Measurements from ENCODE around the gene RNF111.
A peak's percentile ranks its signal among the peaks of the same experiment; 100 is the strongest.

The RNF111 gene

DNA sequence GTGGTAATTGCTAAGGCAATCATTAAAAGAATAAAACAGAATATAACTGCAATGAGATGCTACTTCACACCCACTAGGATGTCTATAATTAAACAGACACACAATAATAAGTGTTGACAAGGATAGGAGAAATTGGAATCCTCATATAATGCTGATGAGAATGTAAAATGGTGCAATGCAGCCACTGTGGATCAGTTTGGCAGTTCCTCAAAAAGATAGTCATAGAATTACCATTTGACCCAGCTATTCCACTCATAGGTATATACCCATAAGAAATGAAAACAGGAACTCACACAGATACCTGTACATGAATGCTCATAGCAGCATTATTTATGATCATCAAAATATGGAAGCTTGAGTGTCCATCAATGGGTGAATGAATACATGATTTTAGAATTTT lies 9.6 kb upstream of the RNF111 start:
- Histone ChIP-seq H3K27me3 (replicated peaks; ENCODE audit: control insufficient read depth, insufficient read depth, low read length) (no peaks in the 10 kb centered on the region), H3K36me3 (ENCODE audit: control insufficient read depth, insufficient read depth, low read length) (no peaks in the 10 kb centered on the region), H3K4me3 (replicated peaks; ENCODE audit: low read depth, low read length) (no peak overlapping the region)
- TF ChIP-seq CTCF (IDR thresholded peaks at IDR 0.05; ENCODE audit: insufficient read depth, low read length, poor library complexity, severe bottlenecking): no peak
- no peak for DNase-seq (ENCODE audit: extremely low read depth, insufficient read length)

DNA sequence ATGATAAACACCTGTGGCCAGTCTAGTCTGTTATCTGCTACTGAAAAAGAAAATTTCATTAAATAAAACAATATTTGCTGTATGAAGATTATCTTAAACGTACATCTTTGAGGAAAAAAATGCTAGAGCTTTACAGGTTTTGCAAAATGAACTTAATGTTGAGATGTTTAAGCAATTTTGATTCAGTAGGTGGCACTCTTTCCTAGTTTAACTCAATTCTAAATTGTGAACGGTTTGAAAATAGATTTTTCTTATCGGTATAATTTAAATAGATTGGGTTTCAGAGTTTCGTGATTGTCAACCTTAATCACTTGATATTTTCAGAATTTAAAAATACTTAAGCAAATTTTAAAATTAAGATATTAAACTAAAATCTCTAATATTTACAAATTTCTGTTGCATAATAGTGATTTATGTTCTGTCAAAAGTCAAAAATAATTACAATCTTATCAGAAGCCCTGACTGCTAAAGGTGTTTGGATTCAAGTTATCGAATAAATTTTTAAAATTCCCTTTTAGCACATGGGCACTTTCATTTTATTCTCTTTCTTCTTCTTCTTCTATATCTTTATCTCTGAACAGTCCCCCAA lies 7.0 kb upstream of the RNF111 start:
- peak overlapping the region; percentile 47; the same call in 1 of the 2 replicates for H3K4me3 ChIP-seq (replicated peaks; ENCODE audit: low read depth, low read length)
- DNase-seq (ENCODE audit: extremely low read depth, insufficient read length): peak; percentile 37
- H3K36me3 ChIP-seq (ENCODE audit: control insufficient read depth, insufficient read depth, low read length): no peaks in the 10 kb centered on the region

GRCh38 chr15:58981808-58982475 lies 5.5 kb upstream of the RNF111 start:
- Histone ChIP-seq H3K4me3 (replicated peaks; ENCODE audit: low read depth, low read length) (no peak overlapping the region; the same call in 1 of the 2 replicates), H3K36me3 (ENCODE audit: control insufficient read depth, insufficient read depth, low read length) (no peaks in the 10 kb centered on the region), H3K27me3 (replicated peaks; ENCODE audit: control insufficient read depth, insufficient read depth, low read length) (no peaks in the 10 kb centered on the region)
- TF ChIP-seq CTCF (IDR thresholded peaks at IDR 0.05; ENCODE audit: insufficient read depth, low read length, poor library complexity, severe bottlenecking): no peak
- no peak for DNase-seq (ENCODE audit: extremely low read depth, insufficient read length)

More for the DNA sequence above, 7.0 kb upstream of the RNF111 start:
- TF ChIP-seq CTCF (IDR thresholded peaks at IDR 0.05; ENCODE audit: insufficient read depth, low read length, poor library complexity, severe bottlenecking): peak; percentile 33
- H3K27me3 ChIP-seq (replicated peaks; ENCODE audit: control insufficient read depth, insufficient read depth, low read length): no peaks in the 10 kb centered on the region

DNA sequence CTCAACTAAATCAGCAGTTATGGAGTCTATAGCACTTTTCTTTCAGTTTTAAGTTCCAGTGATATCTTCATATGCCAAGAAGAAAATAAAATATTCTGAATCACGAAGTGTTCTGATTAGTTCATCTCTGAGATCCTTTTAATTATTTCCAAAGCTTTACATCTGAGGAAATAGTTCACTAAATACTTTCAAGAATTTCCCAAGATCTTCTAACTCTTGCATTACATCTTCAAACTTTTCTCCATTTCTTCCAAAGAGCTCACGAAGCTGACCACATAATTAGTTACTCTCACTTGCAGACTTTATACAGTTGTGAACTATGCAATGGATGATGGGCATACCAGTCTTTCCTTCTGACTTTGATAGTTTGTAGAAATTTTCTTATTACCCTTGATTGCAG lies 4.2 kb upstream of the RNF111 start:
- no peak for TF ChIP-seq CTCF (IDR thresholded peaks at IDR 0.05; ENCODE audit: insufficient read depth, low read length, poor library complexity, severe bottlenecking)
- H3K36me3 ChIP-seq (ENCODE audit: control insufficient read depth, insufficient read depth, low read length): no peaks in the 10 kb centered on the region

DNA sequence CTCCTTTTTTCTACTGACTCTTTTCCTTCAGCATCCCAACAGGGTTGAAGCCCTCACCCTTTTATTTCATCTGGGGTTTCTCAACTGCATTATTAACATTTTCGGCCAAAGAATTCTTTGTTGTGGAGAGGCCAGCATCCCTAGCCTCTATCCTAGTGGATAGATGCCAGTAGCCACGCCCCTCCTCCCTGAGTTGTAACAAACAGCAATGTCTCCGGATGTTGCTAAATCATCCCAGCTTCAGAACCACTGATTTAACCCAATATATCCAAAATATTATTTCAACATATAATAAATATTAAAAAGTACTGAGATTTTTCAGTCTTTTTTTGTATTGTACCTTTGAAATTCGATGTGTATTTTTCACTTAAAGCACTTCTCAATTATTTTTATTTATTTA lies 2.0 kb upstream of the RNF111 start:
- no peaks in the 10 kb centered on the region for H3K36me3 ChIP-seq (ENCODE audit: control insufficient read depth, insufficient read depth, low read length)
- no peak overlapping the region for H3K4me3 ChIP-seq (replicated peaks; ENCODE audit: low read depth, low read length)
- no peak for TF ChIP-seq CTCF (IDR thresholded peaks at IDR 0.05; ENCODE audit: insufficient read depth, low read length, poor library complexity, severe bottlenecking)
- H3K27me3 ChIP-seq (replicated peaks; ENCODE audit: control insufficient read depth, insufficient read depth, low read length): no peaks in the 10 kb centered on the region
- DNase-seq (ENCODE audit: extremely low read depth, insufficient read length): no peak

More for the DNA sequence above, 4.2 kb upstream of the RNF111 start:
- DNase-seq (ENCODE audit: extremely low read depth, insufficient read length): no peak
- Histone ChIP-seq H3K4me3 (replicated peaks; ENCODE audit: low read depth, low read length) (no peak overlapping the region), H3K27me3 (replicated peaks; ENCODE audit: control insufficient read depth, insufficient read depth, low read length) (no peaks in the 10 kb centered on the region)
